Fibroblast of lung (primary cell): ENCODE results near the gene LIPT2.

ENCODE experiments used
- EZH2 ChIP-seq: IDR thresholded peaks from 2 replicates; pipeline ENCODE4 v1.5.1; 2012; ENCODE audit warnings: low read length, control low read depth, mild to moderate bottlenecking; ENCODE audit errors: missing control alignments
- TF ChIP-seq, protein P1 (sequence below), 2 donors: IDR thresholded peaks in 1 of 2; conservative IDR thresholded peaks in 1 of 2; 1 replicate in 1 of 2; 2 replicates in 1 of 2; pipeline ENCODE4 v1.5.1; 2011 to 2012; ENCODE audit warnings: low read length in 2 of 2, control low read depth in 1 of 2, inconsistent platforms in 1 of 2, low read depth in 1 of 2, mild to moderate bottlenecking in 1 of 2

GRCh38 chr11:74541466-74541865 is 47.9 kb upstream of the LIPT2 start:
- TF ChIP-seq, protein P1, sequence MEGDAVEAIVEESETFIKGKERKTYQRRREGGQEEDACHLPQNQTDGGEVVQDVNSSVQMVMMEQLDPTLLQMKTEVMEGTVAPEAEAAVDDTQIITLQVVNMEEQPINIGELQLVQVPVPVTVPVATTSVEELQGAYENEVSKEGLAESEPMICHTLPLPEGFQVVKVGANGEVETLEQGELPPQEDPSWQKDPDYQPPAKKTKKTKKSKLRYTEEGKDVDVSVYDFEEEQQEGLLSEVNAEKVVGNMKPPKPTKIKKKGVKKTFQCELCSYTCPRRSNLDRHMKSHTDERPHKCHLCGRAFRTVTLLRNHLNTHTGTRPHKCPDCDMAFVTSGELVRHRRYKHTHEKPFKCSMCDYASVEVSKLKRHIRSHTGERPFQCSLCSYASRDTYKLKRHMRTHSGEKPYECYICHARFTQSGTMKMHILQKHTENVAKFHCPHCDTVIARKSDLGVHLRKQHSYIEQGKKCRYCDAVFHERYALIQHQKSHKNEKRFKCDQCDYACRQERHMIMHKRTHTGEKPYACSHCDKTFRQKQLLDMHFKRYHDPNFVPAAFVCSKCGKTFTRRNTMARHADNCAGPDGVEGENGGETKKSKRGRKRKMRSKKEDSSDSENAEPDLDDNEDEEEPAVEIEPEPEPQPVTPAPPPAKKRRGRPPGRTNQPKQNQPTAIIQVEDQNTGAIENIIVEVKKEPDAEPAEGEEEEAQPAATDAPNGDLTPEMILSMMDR (conservative IDR thresholded peaks at IDR 0.05 in 1 of 2, IDR thresholded peaks at IDR 0.05 in 1 of 2; ENCODE audit: low read depth in 1 of 2, low read length in 2 of 2): no peak
- no peak for TF ChIP-seq EZH2
